ENCODE data around the gene NEGR1. TPM values are rescaled to one million over a fixed set of nuclear protein-coding genes. Genes with fewer than 3 reads are reported as not detected.

NEGR1 gene
- total and polyA plus RNA-seq, 4 donors = 0.86 to 7.3 (median 2.5) TPM

DNA sequence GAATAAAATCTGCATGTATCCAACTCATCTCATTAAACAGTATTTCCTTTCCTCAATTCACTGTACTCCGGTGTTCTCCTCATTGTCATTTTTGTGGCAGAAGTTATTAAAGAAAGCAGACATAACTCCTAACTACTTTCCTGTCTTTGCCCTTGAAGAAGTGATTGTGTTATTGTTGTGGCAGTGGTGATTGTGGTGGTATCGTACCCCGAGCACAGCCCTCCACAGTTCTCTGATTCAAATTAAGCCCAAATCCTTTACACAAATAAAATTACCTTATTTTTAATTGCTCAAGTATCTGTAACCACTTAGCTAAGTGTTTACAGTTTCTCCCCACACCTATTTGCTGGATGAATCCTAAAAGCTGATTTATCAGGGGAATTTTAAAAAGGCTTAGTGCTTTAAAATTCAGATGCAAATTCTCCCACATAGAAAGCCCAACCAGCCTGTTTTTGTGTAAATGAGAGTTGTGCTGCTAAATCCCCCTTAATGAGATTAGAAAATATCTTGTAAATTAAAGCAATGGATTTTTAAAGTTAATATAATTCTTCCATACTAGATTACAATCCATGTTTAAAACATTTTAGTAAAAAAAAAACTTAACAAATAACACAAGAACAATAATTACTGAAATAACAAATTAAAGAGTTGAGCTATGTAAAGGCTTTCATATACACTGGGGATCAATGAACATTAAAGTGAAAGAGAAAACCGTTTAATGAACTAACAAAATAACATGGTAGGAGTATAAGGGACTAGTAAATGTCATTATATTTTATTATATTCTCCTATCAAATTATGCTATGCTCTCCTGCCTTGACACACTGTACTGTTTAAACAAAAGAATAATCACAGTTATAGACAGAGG is 259.0 kb downstream of the NEGR1 start:
- ATAC-seq (ENCODE audit: insufficient read depth, low FRiP score) = no peak
- Histone ChIP-seq H3K36me3 (ENCODE audit: control insufficient read depth in 4 of 4, insufficient read depth in 4 of 4, low read length in 4 of 4) (no peaks in the 10 kb centered on the region), H3K4me1 (ENCODE audit: control insufficient read depth in 5 of 5, insufficient read depth in 5 of 5, low read length in 5 of 5) (no peaks in the 10 kb centered on the region), H3K9me3 (ENCODE audit: control insufficient read depth in 4 of 4, insufficient read depth in 3 of 4, low read length in 3 of 4) (no peaks in the 10 kb centered on the region), H3K27me3 (ENCODE audit: control insufficient read depth in 3 of 3, insufficient read depth in 3 of 3, low read length in 2 of 3) (no peaks in the 10 kb centered on the region), H3K4me3 (no peak overlapping the region), H3K27ac (ENCODE audit: low read depth in 1 of 2, low read length in 1 of 2) (no peak overlapping the region), H3K9ac (ENCODE audit: insufficient read depth in 1 of 2, low read length in 2 of 2) (no peak overlapping the region)
- WGBS, 2 donors = 57 to 84% methylated on average over 4 of the region's 4 CpGs
- TF ChIP-seq, protein P1, sequence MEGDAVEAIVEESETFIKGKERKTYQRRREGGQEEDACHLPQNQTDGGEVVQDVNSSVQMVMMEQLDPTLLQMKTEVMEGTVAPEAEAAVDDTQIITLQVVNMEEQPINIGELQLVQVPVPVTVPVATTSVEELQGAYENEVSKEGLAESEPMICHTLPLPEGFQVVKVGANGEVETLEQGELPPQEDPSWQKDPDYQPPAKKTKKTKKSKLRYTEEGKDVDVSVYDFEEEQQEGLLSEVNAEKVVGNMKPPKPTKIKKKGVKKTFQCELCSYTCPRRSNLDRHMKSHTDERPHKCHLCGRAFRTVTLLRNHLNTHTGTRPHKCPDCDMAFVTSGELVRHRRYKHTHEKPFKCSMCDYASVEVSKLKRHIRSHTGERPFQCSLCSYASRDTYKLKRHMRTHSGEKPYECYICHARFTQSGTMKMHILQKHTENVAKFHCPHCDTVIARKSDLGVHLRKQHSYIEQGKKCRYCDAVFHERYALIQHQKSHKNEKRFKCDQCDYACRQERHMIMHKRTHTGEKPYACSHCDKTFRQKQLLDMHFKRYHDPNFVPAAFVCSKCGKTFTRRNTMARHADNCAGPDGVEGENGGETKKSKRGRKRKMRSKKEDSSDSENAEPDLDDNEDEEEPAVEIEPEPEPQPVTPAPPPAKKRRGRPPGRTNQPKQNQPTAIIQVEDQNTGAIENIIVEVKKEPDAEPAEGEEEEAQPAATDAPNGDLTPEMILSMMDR (IDR thresholded peaks at IDR 0.05; ENCODE audit: control extremely low read depth, extremely low read depth) = no peak
- DNase-seq = no peak

DNA sequence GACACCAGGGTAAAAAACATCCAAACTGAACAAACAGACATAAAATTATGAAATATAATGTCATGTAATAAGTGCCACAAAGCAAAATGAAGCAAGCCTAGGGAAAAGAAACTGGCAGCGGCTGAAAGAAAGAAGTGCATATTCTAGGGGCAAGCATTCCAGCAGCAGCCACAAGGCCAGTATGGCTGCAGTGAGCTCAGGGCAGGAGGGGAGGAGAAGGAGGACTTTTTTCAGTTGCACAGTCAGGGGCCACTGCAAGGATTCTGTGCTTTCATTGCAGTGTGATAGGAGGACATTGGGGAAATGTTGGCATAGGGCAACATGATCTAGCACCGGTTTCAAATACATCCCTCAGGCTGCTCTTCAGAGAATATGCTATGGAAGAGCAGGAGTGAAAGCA is 263.8 kb downstream of the NEGR1 start:
- DNase-seq (no peak), ATAC-seq (ENCODE audit: insufficient read depth, low FRiP score) (no peak)
- no peaks in the 10 kb centered on the region for H3K4me1 ChIP-seq (ENCODE audit: control insufficient read depth in 5 of 5, insufficient read depth in 5 of 5, low read length in 5 of 5)
- H3K9me3 ChIP-seq (ENCODE audit: control insufficient read depth in 4 of 4, insufficient read depth in 3 of 4, low read length in 3 of 4) = no peaks in the 10 kb centered on the region
- H3K27me3 ChIP-seq (ENCODE audit: control insufficient read depth in 3 of 3, insufficient read depth in 3 of 3, low read length in 2 of 3) = no peaks in the 10 kb centered on the region
- H3K27ac ChIP-seq (ENCODE audit: low read depth in 1 of 2, low read length in 1 of 2) = no peak overlapping the region
- no peak overlapping the region for H3K4me3 ChIP-seq
- no peak overlapping the region for H3K9ac ChIP-seq (ENCODE audit: insufficient read depth in 1 of 2, low read length in 2 of 2)
- H3K36me3 ChIP-seq (ENCODE audit: control insufficient read depth in 4 of 4, insufficient read depth in 4 of 4, low read length in 4 of 4) = no peaks in the 10 kb centered on the region
- 85 to 90% methylated on average over 2 of the region's 2 CpGs for WGBS, 2 donors
- TF ChIP-seq, protein P1 (IDR thresholded peaks at IDR 0.05; ENCODE audit: control extremely low read depth, extremely low read depth) = no peak

DNA sequence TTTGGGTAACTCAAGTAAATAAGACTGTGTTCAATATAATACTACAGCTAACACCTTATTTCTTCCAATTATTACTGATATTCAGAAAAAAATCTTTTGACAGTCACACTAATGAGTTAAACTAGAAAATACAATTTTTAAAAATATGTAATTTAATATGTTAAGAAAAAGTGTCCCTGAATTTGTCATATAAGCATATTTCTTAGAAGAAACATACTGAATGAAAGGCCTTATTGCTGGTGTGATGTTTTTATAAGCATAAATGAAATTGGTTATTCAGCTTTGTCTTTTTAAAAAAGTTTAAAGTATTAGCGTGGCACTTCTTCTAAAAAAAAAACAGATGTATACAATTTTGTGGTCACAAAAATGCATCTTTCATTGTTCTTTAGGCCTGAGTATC is 267.3 kb downstream of the NEGR1 start:
- H3K9ac ChIP-seq (ENCODE audit: insufficient read depth in 1 of 2, low read length in 2 of 2) = no peak overlapping the region
- no peak overlapping the region for H3K27ac ChIP-seq (ENCODE audit: low read depth in 1 of 2, low read length in 1 of 2)
- WGBS, 2 donors = 88 to 97% methylated on average over 1 of the region's 1 CpG
- no peaks in the 10 kb centered on the region for H3K27me3 ChIP-seq (ENCODE audit: control insufficient read depth in 3 of 3, insufficient read depth in 3 of 3, low read length in 2 of 3)
- TF ChIP-seq, protein P1 (IDR thresholded peaks at IDR 0.05; ENCODE audit: control extremely low read depth, extremely low read depth) = no peak
- ATAC-seq (ENCODE audit: insufficient read depth, low FRiP score) (no peak), DNase-seq (no peak)
- H3K4me3 ChIP-seq = no peak overlapping the region
- peaks cover 0 to 3% (median 0%) of the 10 kb centered on the region in 5 donors for H3K4me1 ChIP-seq (ENCODE audit: control insufficient read depth in 5 of 5, insufficient read depth in 5 of 5, low read length in 5 of 5)
- H3K36me3 ChIP-seq (ENCODE audit: control insufficient read depth in 4 of 4, insufficient read depth in 4 of 4, low read length in 4 of 4) = no peaks in the 10 kb centered on the region
- H3K9me3 ChIP-seq (ENCODE audit: control insufficient read depth in 4 of 4, insufficient read depth in 3 of 4, low read length in 3 of 4) = no peaks in the 10 kb centered on the region

All from lung (tissue), 12 donors.